Sigmoid colon (tissue), 4 donors: ENCODE results near the gene TTBK2.

ENCODE experiments used
- CTCF ChIP-seq, 4 experiments: fragments of 450-650 bp in 3 of 4; fragments of 200-600 bp in 1 of 4; IDR thresholded peaks; one replicate each; pipeline ENCODE4 v1.5.1; 2016 to 2019; ENCODE audit warnings: antibody characterized with exemption in 4 of 4, mild to moderate bottlenecking in 3 of 4, moderate library complexity in 2 of 4
- EP300 ChIP-seq, 4 donors: sonication (generic); formaldehyde crosslinking; IDR thresholded peaks; one replicate each; pipeline ENCODE4 v1.6.1; 2017; ENCODE audit warnings: antibody characterized with exemption in 4 of 4
- POLR2A ChIP-seq, 2 donors: fragments of 450-650 bp; IDR thresholded peaks; one replicate each; pipeline ENCODE4 v1.6.1; 2016; ENCODE audit warnings: antibody characterized with exemption in 2 of 2, mild to moderate bottlenecking in 2 of 2, moderate library complexity in 2 of 2

- TF ChIP-seq CTCF (IDR thresholded peaks at IDR 0.05): no peak
- TF ChIP-seq EP300 (IDR thresholded peaks at IDR 0.05): no peak
- no peak for TF ChIP-seq POLR2A (IDR thresholded peaks at IDR 0.05)
Observed at GRCh38 chr15:42858999-42859789, 61.4 kb downstream of the TTBK2 start.
